Choroid plexus epithelial cell (primary cell): ENCODE measurements around the gene ATP1A2.

Source experiments
- DNase-seq: peaks from one replicate; pipeline ENCODE4 v3.0.0-alpha.2; 2010; ENCODE audit warnings: low read depth
- H3K4me3 ChIP-seq: 2 replicates; pipeline ENCODE4 v1.5.1; 2011; ENCODE audit warnings: low read depth, mild to moderate bottlenecking, control low read depth, low read length, moderate library complexity
- CTCF ChIP-seq: conservative IDR thresholded peaks from 2 replicates; pipeline ENCODE4 v1.5.1; 2011; ENCODE audit warnings: low read depth, mild to moderate bottlenecking, control low read depth, inconsistent platforms, low read length, moderate library complexity

Gene ATP1A2

DNA sequence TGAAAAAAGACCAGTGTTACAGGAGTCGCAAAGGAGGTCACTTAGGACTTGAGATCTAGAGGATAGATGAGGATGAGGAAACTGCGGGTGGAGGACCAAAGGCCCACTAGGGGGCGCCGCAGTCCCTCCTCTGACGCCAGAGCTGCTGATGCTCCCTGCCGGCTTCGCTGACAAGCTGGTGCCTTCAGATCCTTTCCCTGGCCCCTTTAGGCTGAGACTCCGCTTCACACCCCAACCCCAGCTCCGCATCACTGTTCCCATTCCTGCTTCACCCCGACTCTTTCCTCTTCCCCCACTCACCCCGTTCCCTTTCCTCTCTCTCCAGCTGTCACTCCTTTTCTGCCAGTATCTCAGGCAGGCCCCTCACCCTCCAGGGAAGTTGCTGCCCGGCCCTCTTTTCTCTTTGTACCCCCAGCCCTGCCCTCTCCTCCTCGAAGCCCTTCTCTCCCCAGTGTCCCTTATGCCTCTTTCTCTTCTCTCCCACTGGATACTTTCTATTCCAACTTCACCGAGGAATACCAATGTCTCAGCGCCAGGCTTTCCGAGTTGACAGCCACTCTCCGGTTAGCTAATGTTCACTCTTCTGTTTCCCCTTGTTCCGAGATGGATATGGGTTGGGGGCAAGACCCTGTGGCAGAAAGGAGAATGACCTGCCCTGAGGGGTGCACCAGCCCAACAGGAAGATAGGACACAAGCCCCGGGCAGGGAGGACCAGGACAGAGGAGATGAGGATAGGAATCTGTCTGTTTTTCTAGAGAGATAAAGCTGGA is 29.7 kb upstream of the ATP1A2 start:
- no peak overlapping the region for H3K4me3 ChIP-seq
- peak; percentile 85 for DNase-seq
- TF ChIP-seq CTCF: peak; percentile 92

- DNase-seq: no peak
- TF ChIP-seq CTCF: no peak
- H3K4me3 ChIP-seq: no peak overlapping the region
Observed at GRCh38 chr1:160086456-160086892, 29.1 kb upstream of the ATP1A2 start.

DNA sequence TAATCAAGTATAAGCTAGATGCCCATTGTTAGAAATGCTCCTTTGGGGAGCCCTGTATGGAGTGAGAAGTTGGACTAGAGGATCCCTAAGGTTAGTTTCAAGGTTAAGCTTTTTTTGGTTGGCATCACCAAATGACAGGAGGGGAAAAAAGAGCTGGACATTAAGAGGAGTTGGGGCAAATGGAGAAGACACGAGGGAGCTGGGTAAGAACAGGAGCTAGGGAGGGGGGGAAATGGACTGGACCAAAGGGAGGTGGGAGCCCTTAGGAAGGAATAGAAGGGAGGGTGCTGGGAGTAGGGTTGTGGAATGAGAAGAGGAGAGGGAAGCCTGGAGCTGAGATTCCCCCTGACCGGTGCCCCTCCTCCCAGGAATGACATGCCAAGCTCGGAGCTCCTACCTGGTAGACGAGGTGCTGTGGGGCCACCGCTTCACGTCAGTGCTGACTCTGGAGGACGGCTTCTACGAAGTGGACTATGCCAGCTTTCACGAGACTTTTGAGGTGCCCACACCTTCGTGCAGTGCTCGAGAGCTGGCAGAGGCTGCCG is 28.4 kb upstream of the ATP1A2 start:
- TF ChIP-seq CTCF: no peak
- H3K4me3 ChIP-seq: no peak overlapping the region
- no peak for DNase-seq

GRCh38 chr1:160089883-160090282 is 25.7 kb upstream of the ATP1A2 start:
- no peak for TF ChIP-seq CTCF

GRCh38 chr1:160090760-160091159 is 24.8 kb upstream of the ATP1A2 start:
- H3K4me3 ChIP-seq: no peak overlapping the region
- no peak for DNase-seq
- no peak for TF ChIP-seq CTCF

More at GRCh38 chr1:160089883-160090282, 25.7 kb upstream of the ATP1A2 start:
- no peak overlapping the region for H3K4me3 ChIP-seq
- no peak for DNase-seq

- H3K4me3 ChIP-seq: no peak overlapping the region
- no peak for TF ChIP-seq CTCF
- DNase-seq: no peak
Observed at GRCh38 chr1:160091666-160092223, 23.8 kb upstream of the ATP1A2 start.
